ENCODE data around the gene NOLC1.

- TF ChIP-seq, protein P1, sequence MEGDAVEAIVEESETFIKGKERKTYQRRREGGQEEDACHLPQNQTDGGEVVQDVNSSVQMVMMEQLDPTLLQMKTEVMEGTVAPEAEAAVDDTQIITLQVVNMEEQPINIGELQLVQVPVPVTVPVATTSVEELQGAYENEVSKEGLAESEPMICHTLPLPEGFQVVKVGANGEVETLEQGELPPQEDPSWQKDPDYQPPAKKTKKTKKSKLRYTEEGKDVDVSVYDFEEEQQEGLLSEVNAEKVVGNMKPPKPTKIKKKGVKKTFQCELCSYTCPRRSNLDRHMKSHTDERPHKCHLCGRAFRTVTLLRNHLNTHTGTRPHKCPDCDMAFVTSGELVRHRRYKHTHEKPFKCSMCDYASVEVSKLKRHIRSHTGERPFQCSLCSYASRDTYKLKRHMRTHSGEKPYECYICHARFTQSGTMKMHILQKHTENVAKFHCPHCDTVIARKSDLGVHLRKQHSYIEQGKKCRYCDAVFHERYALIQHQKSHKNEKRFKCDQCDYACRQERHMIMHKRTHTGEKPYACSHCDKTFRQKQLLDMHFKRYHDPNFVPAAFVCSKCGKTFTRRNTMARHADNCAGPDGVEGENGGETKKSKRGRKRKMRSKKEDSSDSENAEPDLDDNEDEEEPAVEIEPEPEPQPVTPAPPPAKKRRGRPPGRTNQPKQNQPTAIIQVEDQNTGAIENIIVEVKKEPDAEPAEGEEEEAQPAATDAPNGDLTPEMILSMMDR (IDR thresholded peaks at IDR 0.05; ENCODE audit: low read depth, low read length, poor library complexity, severe bottlenecking): no peak
- TF ChIP-seq EZH2phosphoT487 (IDR thresholded peaks at IDR 0.05; ENCODE audit: borderline replicate concordance, low read length): no peak
Measured at GRCh38 chr10:102188298-102188940, 36.2 kb downstream of the NOLC1 start.

All from DOHH2 (cell line).